ENCODE data around the gene UBTD1. TPM values are rescaled to one million over a fixed set of nuclear protein-coding genes. Genes with fewer than 3 reads are reported as not detected.

The UBTD1 gene
- polyA plus RNA-seq, 1 donor (not counting 4 experiments of a cell fraction or from before 2014, with no cell fraction given): 12.0 TPM

DNA sequence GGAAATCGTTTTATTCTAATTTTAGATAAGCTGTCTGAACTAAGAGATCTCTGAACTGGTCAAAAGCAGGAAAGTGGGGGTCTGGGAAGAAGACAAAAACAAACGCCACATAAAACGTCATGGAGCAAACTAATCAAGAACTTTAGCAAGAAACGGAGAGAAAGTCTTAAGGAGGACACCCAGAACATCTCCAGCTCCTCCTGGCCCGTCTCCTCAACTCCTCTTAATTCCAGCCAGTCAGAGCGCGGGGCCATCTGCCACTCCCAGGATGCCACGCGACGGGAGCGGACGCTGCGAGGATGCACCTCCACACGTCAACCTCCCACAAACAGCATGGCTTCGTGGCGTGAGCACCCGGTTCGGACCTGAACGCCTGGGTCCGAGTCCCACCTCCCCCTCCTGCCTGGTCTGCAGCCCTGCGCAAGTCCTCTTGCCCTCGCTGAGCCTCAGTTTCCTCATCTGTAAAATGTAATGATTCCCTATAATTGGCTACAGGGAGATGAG, 1.1 kb upstream of the UBTD1 start:
- Histone ChIP-seq H3K9ac (ENCODE audit: control insufficient read depth, extremely low read depth, insufficient read depth, low read length) (peak overlapping the region; percentile 99), H3K4me2 (ENCODE audit: control insufficient read depth, extremely low read depth, insufficient read depth, low read depth, low read length) (peak overlapping the region; percentile 76), H2AFZ (ENCODE audit: control insufficient read depth, low read length) (peak overlapping the region; percentile 88), H3K27ac (ENCODE audit: control insufficient read depth, insufficient read depth, low read length) (peak overlapping the region; percentile 98), H3K36me3 (ENCODE audit: control insufficient read depth in 2 of 2, extremely low read depth in 1 of 2, insufficient read depth in 2 of 2, low read length in 2 of 2) (peaks cover 0 to 2% of the 10 kb centered on the region in 2 experiments), H3K27me3 (ENCODE audit: control insufficient read depth, extremely low read depth, insufficient read depth, low read length) (no peaks in the 10 kb centered on the region), H4K20me1 (ENCODE audit: control insufficient read depth, extremely low read depth, insufficient read depth, low read length) (no peaks in the 10 kb centered on the region), H3K9me1 (ENCODE audit: control insufficient read depth, extremely low read depth, insufficient read depth, low read length) (no peaks in the 10 kb centered on the region), H3K9me3 (ENCODE audit: control insufficient read depth, low read depth, low read length) (no peaks in the 10 kb centered on the region), H3K4me3 (ENCODE audit: control insufficient read depth in 2 of 3, extremely low read depth in 1 of 3, insufficient read depth in 2 of 3, low read depth in 1 of 3, low read length in 3 of 3) (peak overlapping the region; percentile 94 to 98 (median 98)), H3K79me2 (ENCODE audit: control insufficient read depth, insufficient read depth, low read length) (peaks cover 87% of the 10 kb centered on the region), H3K4me1 (ENCODE audit: control insufficient read depth, extremely low read depth, insufficient read depth, low read length) (peaks cover 30% of the 10 kb centered on the region)
- DNase-seq (ENCODE audit: low read depth, low spot score) (peak; percentile 66), FAIRE-seq (peak; percentile 86)
- TF ChIP-seq, protein P1, sequence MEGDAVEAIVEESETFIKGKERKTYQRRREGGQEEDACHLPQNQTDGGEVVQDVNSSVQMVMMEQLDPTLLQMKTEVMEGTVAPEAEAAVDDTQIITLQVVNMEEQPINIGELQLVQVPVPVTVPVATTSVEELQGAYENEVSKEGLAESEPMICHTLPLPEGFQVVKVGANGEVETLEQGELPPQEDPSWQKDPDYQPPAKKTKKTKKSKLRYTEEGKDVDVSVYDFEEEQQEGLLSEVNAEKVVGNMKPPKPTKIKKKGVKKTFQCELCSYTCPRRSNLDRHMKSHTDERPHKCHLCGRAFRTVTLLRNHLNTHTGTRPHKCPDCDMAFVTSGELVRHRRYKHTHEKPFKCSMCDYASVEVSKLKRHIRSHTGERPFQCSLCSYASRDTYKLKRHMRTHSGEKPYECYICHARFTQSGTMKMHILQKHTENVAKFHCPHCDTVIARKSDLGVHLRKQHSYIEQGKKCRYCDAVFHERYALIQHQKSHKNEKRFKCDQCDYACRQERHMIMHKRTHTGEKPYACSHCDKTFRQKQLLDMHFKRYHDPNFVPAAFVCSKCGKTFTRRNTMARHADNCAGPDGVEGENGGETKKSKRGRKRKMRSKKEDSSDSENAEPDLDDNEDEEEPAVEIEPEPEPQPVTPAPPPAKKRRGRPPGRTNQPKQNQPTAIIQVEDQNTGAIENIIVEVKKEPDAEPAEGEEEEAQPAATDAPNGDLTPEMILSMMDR (optimal IDR thresholded peaks at IDR 0.05 in 1 of 3, IDR thresholded peaks at IDR 0.05 in 1 of 3, conservative IDR thresholded peaks at IDR 0.05 in 1 of 3; ENCODE audit: extremely low read depth in 1 of 3, insufficient read depth in 2 of 3, low read length in 3 of 3): no peak
- no peak for TF ChIP-seq EZH2 (IDR thresholded peaks at IDR 0.05; ENCODE audit: low read length)
- dilution Hi-C loops (cut with MboI; ENCODE audit: extremely low pct_ligation_motif_present, low sequenced_read_pairs): no loop called here

- Histone ChIP-seq H3K27ac (ENCODE audit: control insufficient read depth, insufficient read depth, low read length) (peak within 1 kb of the TSS; percentile 98), H3K9ac (ENCODE audit: control insufficient read depth, extremely low read depth, insufficient read depth, low read length) (peak within 1 kb of the TSS; percentile 99), H3K36me3 (ENCODE audit: control insufficient read depth in 2 of 2, extremely low read depth in 1 of 2, insufficient read depth in 2 of 2, low read length in 2 of 2) (peaks cover 0 to 2% of the 10 kb centered on the region in 2 experiments), H3K4me1 (ENCODE audit: control insufficient read depth, extremely low read depth, insufficient read depth, low read length) (peaks cover 30% of the 10 kb centered on the region), H3K9me1 (ENCODE audit: control insufficient read depth, extremely low read depth, insufficient read depth, low read length) (no peaks in the 10 kb centered on the region), H2AFZ (ENCODE audit: control insufficient read depth, low read length) (peak within 1 kb of the TSS; percentile 88), H3K4me2 (ENCODE audit: control insufficient read depth, extremely low read depth, insufficient read depth, low read depth, low read length) (peak within 1 kb of the TSS; percentile 81), H3K4me3 (ENCODE audit: control insufficient read depth in 2 of 3, extremely low read depth in 1 of 3, insufficient read depth in 2 of 3, low read depth in 1 of 3, low read length in 3 of 3) (peak within 1 kb of the TSS; percentile 94 to 98 (median 98)), H3K9me3 (ENCODE audit: control insufficient read depth, low read depth, low read length) (no peaks in the 10 kb centered on the region), H3K27me3 (ENCODE audit: control insufficient read depth, extremely low read depth, insufficient read depth, low read length) (no peaks in the 10 kb centered on the region), H3K79me2 (ENCODE audit: control insufficient read depth, insufficient read depth, low read length) (peaks cover 84% of the 10 kb centered on the region), H4K20me1 (ENCODE audit: control insufficient read depth, extremely low read depth, insufficient read depth, low read length) (no peaks in the 10 kb centered on the region)
- no peak for TF ChIP-seq EZH2 (IDR thresholded peaks at IDR 0.05; ENCODE audit: low read length)
- TF ChIP-seq, protein P1 (optimal IDR thresholded peaks at IDR 0.05 in 1 of 3, IDR thresholded peaks at IDR 0.05 in 1 of 3, conservative IDR thresholded peaks at IDR 0.05 in 1 of 3; ENCODE audit: extremely low read depth in 1 of 3, insufficient read depth in 2 of 3, low read length in 3 of 3): no peak
- no peak for FAIRE-seq
- peak; percentile 88 for DNase-seq (ENCODE audit: low read depth, low spot score)
- dilution Hi-C loops (cut with MboI; ENCODE audit: extremely low pct_ligation_motif_present, low sequenced_read_pairs): no loop called here
Observed at GRCh38 chr10:97498076-97498840, 466 bp upstream of the UBTD1 start, which contains the start of gene MMS19. TSS of gene MMS19 (minus strand) at chr10:97498422. CDS start at chr10:97498384, 38 bp downstream.

All from keratinocyte (primary cell).